GOT3 (cell line): ENCODE data around the gene COL8A2.

Experiments used
- DNase-seq: peaks from one replicate; lab custom pipeline; 2025; ENCODE audit warnings: mixed read lengths; lab: John Stamatoyannopoulos, UW

COL8A2 gene

GRCh38 chr1:36137226-36137625 is 12.2 kb upstream of the COL8A2 start:
- DNase-seq, result no peak

- no peak for DNase-seq
Measured at GRCh38 chr1:36136535-36136934, 11.5 kb upstream of the COL8A2 start.

GRCh38 chr1:36135796-36136195 is 10.8 kb upstream of the COL8A2 start:
- no peak for DNase-seq

GRCh38 chr1:36135330-36135667 is 10.3 kb upstream of the COL8A2 start:
- DNase-seq, result no peak

- no peak for DNase-seq
Measured at GRCh38 chr1:36134505-36135329, 9.7 kb upstream of the COL8A2 start.

GRCh38 chr1:36134031-36134430 is 9.0 kb upstream of the COL8A2 start:
- no peak for DNase-seq

GRCh38 chr1:36133484-36133883 is 8.5 kb upstream of the COL8A2 start:
- DNase-seq, result peak; percentile 67

- DNase-seq, result no peak
Measured at GRCh38 chr1:36132029-36132428, 7.0 kb upstream of the COL8A2 start.

- DNase-seq, result no peak
Measured at GRCh38 chr1:36128905-36129206, 3.8 kb upstream of the COL8A2 start.

GRCh38 chr1:36128126-36128904 is 3.3 kb upstream of the COL8A2 start:
- DNase-seq, result no peak

GRCh38 chr1:36126797-36127500 is 1.9 kb upstream of the COL8A2 start:
- no peak for DNase-seq

GRCh38 chr1:36126005-36126716 is 1.1 kb upstream of the COL8A2 start:
- DNase-seq, result no peak

GRCh38 chr1:36124404-36125128 is 456 bp downstream of the COL8A2 start:
- no peak for DNase-seq

GRCh38 chr1:36123356-36123755 is 1.7 kb downstream of the COL8A2 start:
- DNase-seq, result no peak

- DNase-seq, result no peak
Measured at GRCh38 chr1:36122062-36123030, 2.7 kb downstream of the COL8A2 start.

- DNase-seq, result no peak
Measured at GRCh38 chr1:36119456-36119855, 5.6 kb downstream of the COL8A2 start.

- DNase-seq, result no peak
Measured at GRCh38 chr1:36118447-36119204, 6.4 kb downstream of the COL8A2 start.

- DNase-seq, result no peak
Measured at GRCh38 chr1:36116901-36117300, 8.1 kb downstream of the COL8A2 start.

GRCh38 chr1:36115931-36116330 is 9.1 kb downstream of the COL8A2 start:
- no peak for DNase-seq

GRCh38 chr1:36115200-36115669 is 9.8 kb downstream of the COL8A2 start:
- DNase-seq, result no peak
